Mammary epithelial cell (primary cell): ENCODE data around the gene BACH2.

Experiments used
- EZH2 ChIP-seq: IDR thresholded peaks from 2 replicates; pipeline ENCODE4 v1.6.1; 2012; ENCODE audit warnings: low read length, inconsistent platforms, borderline replicate concordance
- TF ChIP-seq, protein P1 (sequence below), 2 donors: IDR thresholded peaks in 1 of 2; conservative IDR thresholded peaks in 1 of 2; 2 replicates each; pipeline ENCODE4 v1.5.1; 2011 to 2012; ENCODE audit warnings: inconsistent platforms in 2 of 2, low read length in 2 of 2, mild to moderate bottlenecking in 2 of 2, control low read depth in 1 of 2, low read depth in 1 of 2; ENCODE audit not compliant: insufficient read depth in 1 of 2; ENCODE audit errors: extremely low read depth in 1 of 2

- TF ChIP-seq, protein P1, sequence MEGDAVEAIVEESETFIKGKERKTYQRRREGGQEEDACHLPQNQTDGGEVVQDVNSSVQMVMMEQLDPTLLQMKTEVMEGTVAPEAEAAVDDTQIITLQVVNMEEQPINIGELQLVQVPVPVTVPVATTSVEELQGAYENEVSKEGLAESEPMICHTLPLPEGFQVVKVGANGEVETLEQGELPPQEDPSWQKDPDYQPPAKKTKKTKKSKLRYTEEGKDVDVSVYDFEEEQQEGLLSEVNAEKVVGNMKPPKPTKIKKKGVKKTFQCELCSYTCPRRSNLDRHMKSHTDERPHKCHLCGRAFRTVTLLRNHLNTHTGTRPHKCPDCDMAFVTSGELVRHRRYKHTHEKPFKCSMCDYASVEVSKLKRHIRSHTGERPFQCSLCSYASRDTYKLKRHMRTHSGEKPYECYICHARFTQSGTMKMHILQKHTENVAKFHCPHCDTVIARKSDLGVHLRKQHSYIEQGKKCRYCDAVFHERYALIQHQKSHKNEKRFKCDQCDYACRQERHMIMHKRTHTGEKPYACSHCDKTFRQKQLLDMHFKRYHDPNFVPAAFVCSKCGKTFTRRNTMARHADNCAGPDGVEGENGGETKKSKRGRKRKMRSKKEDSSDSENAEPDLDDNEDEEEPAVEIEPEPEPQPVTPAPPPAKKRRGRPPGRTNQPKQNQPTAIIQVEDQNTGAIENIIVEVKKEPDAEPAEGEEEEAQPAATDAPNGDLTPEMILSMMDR (conservative IDR thresholded peaks at IDR 0.05 in 1 of 2, IDR thresholded peaks at IDR 0.05 in 1 of 2; ENCODE audit: extremely low read depth in 1 of 2, insufficient read depth in 1 of 2, low read depth in 1 of 2, low read length in 2 of 2), result no peak
- no peak for TF ChIP-seq EZH2
Observed at GRCh38 chr6:90268178-90268577, 28.5 kb downstream of the BACH2 start.
